ENCODE measurements around the gene MEGF10.

DNA sequence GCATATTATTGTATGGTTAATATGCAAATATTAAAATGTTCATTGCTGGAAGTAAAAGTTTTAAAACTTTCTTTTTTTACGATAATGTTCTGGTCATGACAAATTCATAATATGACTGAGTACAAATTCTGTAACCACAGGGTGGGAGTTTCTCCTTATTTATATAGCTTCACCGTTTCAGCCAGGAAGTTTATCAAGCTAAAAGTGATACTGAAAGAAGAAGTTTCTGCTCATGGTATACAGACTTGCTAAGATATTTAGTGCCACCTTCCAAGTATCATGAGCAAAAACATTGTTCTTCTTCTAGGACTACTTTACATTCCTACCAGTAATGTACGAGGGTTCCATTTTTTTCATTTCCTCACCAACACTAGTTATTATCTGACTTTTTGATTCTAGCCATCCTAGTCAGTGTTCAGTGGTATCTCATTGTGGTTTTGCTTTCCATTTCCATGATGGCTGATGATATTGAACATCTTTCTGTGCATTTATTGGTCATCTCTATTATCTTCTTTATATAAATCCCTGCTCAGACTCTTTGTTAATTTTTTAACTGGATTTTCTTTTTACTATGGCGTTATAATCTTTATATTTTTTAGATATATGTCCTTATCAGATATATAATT is 132.7 kb downstream of the MEGF10 start:
- TF ChIP-seq POLR2A (IDR thresholded peaks at IDR 0.05): no peak
- TF ChIP-seq, protein P1, sequence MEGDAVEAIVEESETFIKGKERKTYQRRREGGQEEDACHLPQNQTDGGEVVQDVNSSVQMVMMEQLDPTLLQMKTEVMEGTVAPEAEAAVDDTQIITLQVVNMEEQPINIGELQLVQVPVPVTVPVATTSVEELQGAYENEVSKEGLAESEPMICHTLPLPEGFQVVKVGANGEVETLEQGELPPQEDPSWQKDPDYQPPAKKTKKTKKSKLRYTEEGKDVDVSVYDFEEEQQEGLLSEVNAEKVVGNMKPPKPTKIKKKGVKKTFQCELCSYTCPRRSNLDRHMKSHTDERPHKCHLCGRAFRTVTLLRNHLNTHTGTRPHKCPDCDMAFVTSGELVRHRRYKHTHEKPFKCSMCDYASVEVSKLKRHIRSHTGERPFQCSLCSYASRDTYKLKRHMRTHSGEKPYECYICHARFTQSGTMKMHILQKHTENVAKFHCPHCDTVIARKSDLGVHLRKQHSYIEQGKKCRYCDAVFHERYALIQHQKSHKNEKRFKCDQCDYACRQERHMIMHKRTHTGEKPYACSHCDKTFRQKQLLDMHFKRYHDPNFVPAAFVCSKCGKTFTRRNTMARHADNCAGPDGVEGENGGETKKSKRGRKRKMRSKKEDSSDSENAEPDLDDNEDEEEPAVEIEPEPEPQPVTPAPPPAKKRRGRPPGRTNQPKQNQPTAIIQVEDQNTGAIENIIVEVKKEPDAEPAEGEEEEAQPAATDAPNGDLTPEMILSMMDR (IDR thresholded peaks at IDR 0.05 in 8 of 11, conservative IDR thresholded peaks at IDR 0.05 in 3 of 11): no peak

Measured in spleen (tissue), 7 donors.